ENCODE measurements around the gene HEATR5A. TPM values are rescaled to one million over a fixed set of nuclear protein-coding genes. Genes with fewer than 3 reads are reported as not detected.

The HEATR5A gene
- total and polyA plus RNA-seq, 10 of the 15 experiments (the other 5 are each of a cell fraction or from before 2014, with no cell fraction given): 5.1 to 37.1 (median 13.8) TPM

DNA sequence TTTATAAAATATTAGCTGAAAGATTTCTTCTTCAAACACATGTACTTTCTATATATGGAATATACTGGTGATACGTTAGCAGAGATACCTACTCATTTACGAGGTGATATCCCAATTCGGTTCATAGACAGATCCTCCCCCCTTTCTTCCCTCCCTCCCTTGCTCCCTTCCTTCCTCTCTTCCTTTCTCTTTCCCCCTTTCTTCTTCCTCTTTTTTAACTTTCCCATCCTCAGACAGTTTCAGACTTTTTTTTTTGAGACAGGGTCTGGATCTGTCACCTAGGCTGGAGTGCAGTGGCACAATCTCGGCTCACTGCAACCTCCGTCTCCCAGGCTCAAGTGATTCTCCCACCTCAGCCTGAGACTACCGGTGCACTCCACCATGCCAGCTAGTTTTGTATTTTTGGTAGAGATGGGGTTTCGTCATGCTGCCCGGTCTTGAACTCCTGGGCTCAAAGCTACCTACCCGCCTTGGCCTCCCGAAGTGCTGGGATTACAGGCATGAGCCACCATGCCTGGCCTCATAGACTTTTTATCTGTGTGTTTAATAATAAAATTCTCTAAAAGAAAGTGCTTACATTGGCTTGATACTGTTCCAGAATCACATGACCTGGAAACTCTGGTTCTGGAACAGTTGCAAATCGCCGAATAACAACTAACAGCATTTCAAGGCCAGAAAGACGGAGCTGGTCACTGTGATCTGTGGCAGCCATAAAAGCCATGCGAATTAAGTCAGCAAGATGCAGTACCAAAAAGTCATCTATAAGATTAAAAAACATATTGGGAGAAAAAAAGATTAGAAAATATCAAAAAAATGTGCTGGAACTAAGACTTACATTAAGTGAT, 99.2 kb downstream of the HEATR5A start:
- H3K27ac ChIP-seq (ENCODE audit: control insufficient read depth, insufficient read depth): no peak overlapping the region
- ChIA-PET CTCF (interaction anchor here (1.2 kb wide), 1 partner anchor 12 kb away, joined by 4 read pairs; no protein-coding TSS in a partner anchor), POLR2A (interaction anchor here (1.0 kb wide), 1 partner anchor 113 kb away, joined by 3 read pairs; no protein-coding TSS in a partner anchor), RAD21 (ENCODE audit: unreplicated experiment) (interaction anchor here (0.6 to 1.1 kb wide), 2 partner anchors 239 to 340 kb away, joined by 3 read pairs; no protein-coding TSS in a partner anchor), SMC1A (ENCODE audit: uncharacterized antibody, unreplicated experiment) (interaction anchor here (0.7 to 1.0 kb wide), 3 partner anchors 16 to 193 kb away, joined by 3 read pairs; no protein-coding TSS in a partner anchor)
- no peak overlapping the region for H3K4me3 ChIP-seq
- no peaks in the 10 kb centered on the region for H3K79me2 ChIP-seq (ENCODE audit: control insufficient read depth, insufficient read depth, low read length)
- no peak overlapping the region for H3K9ac ChIP-seq (ENCODE audit: control insufficient read depth, insufficient read depth, low read length)
- TF ChIP-seq IKZF2 (IDR thresholded peaks at IDR 0.05): no peak
- TF ChIP-seq, protein P1, sequence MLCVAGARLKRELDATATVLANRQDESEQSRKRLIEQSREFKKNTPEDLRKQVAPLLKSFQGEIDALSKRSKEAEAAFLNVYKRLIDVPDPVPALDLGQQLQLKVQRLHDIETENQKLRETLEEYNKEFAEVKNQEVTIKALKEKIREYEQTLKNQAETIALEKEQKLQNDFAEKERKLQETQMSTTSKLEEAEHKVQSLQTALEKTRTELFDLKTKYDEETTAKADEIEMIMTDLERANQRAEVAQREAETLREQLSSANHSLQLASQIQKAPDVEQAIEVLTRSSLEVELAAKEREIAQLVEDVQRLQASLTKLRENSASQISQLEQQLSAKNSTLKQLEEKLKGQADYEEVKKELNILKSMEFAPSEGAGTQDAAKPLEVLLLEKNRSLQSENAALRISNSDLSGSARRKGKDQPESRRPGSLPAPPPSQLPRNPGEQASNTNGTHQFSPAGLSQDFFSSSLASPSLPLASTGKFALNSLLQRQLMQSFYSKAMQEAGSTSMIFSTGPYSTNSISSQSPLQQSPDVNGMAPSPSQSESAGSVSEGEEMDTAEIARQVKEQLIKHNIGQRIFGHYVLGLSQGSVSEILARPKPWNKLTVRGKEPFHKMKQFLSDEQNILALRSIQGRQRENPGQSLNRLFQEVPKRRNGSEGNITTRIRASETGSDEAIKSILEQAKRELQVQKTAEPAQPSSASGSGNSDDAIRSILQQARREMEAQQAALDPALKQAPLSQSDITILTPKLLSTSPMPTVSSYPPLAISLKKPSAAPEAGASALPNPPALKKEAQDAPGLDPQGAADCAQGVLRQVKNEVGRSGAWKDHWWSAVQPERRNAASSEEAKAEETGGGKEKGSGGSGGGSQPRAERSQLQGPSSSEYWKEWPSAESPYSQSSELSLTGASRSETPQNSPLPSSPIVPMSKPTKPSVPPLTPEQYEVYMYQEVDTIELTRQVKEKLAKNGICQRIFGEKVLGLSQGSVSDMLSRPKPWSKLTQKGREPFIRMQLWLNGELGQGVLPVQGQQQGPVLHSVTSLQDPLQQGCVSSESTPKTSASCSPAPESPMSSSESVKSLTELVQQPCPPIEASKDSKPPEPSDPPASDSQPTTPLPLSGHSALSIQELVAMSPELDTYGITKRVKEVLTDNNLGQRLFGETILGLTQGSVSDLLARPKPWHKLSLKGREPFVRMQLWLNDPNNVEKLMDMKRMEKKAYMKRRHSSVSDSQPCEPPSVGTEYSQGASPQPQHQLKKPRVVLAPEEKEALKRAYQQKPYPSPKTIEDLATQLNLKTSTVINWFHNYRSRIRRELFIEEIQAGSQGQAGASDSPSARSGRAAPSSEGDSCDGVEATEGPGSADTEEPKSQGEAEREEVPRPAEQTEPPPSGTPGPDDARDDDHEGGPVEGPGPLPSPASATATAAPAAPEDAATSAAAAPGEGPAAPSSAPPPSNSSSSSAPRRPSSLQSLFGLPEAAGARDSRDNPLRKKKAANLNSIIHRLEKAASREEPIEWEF (IDR thresholded peaks at IDR 0.05; ENCODE audit: insufficient replicate concordance, low read depth, low read length): no peak
- no peak for TF ChIP-seq FOXK2 (IDR thresholded peaks at IDR 0.05)
- TF ChIP-seq KLF5 (IDR thresholded peaks at IDR 0.05; ENCODE audit: partially characterized antibody): no peak
- TF ChIP-seq BACH1 (IDR thresholded peaks at IDR 0.05; ENCODE audit: borderline replicate concordance): no peak
- no peak for TF ChIP-seq CEBPB (IDR thresholded peaks at IDR 0.05; ENCODE audit: borderline replicate concordance in 1 of 2, low read depth in 2 of 2, low read length in 2 of 2)
- no peak for TF ChIP-seq CHD1 (IDR thresholded peaks at IDR 0.05; ENCODE audit: low read depth, low read length)
- TF ChIP-seq MXI1 (IDR thresholded peaks at IDR 0.05; ENCODE audit: low read depth, low read length): no peak
- no peak for TF ChIP-seq ASH2L (IDR thresholded peaks at IDR 0.05; ENCODE audit: borderline replicate concordance, low read depth)
- TF ChIP-seq, protein P2, sequence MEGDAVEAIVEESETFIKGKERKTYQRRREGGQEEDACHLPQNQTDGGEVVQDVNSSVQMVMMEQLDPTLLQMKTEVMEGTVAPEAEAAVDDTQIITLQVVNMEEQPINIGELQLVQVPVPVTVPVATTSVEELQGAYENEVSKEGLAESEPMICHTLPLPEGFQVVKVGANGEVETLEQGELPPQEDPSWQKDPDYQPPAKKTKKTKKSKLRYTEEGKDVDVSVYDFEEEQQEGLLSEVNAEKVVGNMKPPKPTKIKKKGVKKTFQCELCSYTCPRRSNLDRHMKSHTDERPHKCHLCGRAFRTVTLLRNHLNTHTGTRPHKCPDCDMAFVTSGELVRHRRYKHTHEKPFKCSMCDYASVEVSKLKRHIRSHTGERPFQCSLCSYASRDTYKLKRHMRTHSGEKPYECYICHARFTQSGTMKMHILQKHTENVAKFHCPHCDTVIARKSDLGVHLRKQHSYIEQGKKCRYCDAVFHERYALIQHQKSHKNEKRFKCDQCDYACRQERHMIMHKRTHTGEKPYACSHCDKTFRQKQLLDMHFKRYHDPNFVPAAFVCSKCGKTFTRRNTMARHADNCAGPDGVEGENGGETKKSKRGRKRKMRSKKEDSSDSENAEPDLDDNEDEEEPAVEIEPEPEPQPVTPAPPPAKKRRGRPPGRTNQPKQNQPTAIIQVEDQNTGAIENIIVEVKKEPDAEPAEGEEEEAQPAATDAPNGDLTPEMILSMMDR (IDR thresholded peaks at IDR 0.05 in 2 of 3, conservative IDR thresholded peaks at IDR 0.05 in 1 of 3; ENCODE audit: control insufficient read depth in 2 of 3, extremely low read depth in 1 of 3, insufficient read depth in 1 of 3, low read depth in 3 of 3, low read length in 3 of 3): no peak
- no peak for TF ChIP-seq BHLHE40 (IDR thresholded peaks at IDR 0.05; ENCODE audit: borderline replicate concordance in 1 of 2, low read depth in 2 of 2, low read length in 1 of 2)
- TF ChIP-seq ZNF384 (IDR thresholded peaks at IDR 0.05; ENCODE audit: borderline replicate concordance, low read depth, low read length): no peak
- TF ChIP-seq, protein P3, sequence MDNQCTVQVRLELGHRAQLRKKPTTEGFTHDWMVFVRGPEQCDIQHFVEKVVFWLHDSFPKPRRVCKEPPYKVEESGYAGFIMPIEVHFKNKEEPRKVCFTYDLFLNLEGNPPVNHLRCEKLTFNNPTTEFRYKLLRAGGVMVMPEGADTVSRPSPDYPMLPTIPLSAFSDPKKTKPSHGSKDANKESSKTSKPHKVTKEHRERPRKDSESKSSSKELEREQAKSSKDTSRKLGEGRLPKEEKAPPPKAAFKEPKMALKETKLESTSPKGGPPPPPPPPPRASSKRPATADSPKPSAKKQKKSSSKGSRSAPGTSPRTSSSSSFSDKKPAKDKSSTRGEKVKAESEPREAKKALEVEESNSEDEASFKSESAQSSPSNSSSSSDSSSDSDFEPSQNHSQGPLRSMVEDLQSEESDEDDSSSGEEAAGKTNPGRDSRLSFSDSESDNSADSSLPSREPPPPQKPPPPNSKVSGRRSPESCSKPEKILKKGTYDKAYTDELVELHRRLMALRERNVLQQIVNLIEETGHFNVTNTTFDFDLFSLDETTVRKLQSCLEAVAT (IDR thresholded peaks at IDR 0.05): no peak
- no peak for TF ChIP-seq IRF4 (IDR thresholded peaks at IDR 0.05; ENCODE audit: low read depth, low read length)
- H3K4me1 ChIP-seq (ENCODE audit: control insufficient read depth, insufficient read depth, low read length): no peaks in the 10 kb centered on the region
- no peaks in the 10 kb centered on the region for H3K36me3 ChIP-seq (ENCODE audit: control insufficient read depth in 2 of 2, insufficient read depth in 2 of 2, low read length in 1 of 2)
- DNase-seq (ENCODE audit: low read depth, low spot score) (no peak), ATAC-seq (no peak), FAIRE-seq (no peak)
- no peaks in the 10 kb centered on the region for H3K9me3 ChIP-seq (replicated peaks; ENCODE audit: control insufficient read depth, insufficient read depth, low read length)
- intact Hi-C loops (cut with micrococcal nuclease; ENCODE audit: unreplicated experiment) (no loop called here), in situ Hi-C loops (cut with MboI) (no loop called here)
- H2AFZ ChIP-seq (ENCODE audit: control insufficient read depth, low read depth, low read length): no peak overlapping the region
- no peaks in the 10 kb centered on the region for H4K20me1 ChIP-seq (ENCODE audit: control insufficient read depth, insufficient read depth)
- no peak overlapping the region for H3K4me2 ChIP-seq (ENCODE audit: control insufficient read depth, insufficient read depth)
- no TSS peak for BruUV-seq (replicated peaks)
- no peaks in the 10 kb centered on the region for H3K27me3 ChIP-seq (replicated peaks in 1 of 2; ENCODE audit: control insufficient read depth in 2 of 2, insufficient read depth in 2 of 2, low read length in 1 of 2)
- WGBS (ENCODE audit: insufficient coverage, insufficient replicate concordance, low lambda C conversion rate, missing lambda C conversion rate): 97% methylated on average over 14 of the region's 14 CpGs
